ENCODE results near the gene HIF3A.

Gene HIF3A

GRCh38 chr19:46383846-46384245 lies 87.0 kb downstream of the HIF3A start:
- DNase-seq (ENCODE audit: low read depth in 2 of 2): no peak

GRCh38 chr19:46384396-46384795 lies 87.6 kb downstream of the HIF3A start:
- no peak for DNase-seq (ENCODE audit: low read depth in 2 of 2)

- DNase-seq (ENCODE audit: low read depth in 2 of 2): no peak
These were observed 88.8 kb downstream of the HIF3A start for GRCh38 chr19:46385636-46386035.

GRCh38 chr19:46386151-46386550 lies 89.3 kb downstream of the HIF3A start:
- DNase-seq (ENCODE audit: low read depth in 2 of 2): no peak

- DNase-seq (ENCODE audit: low read depth in 2 of 2): no peak
These were observed 90.3 kb downstream of the HIF3A start for GRCh38 chr19:46386996-46387712.

GRCh38 chr19:46387713-46388130 lies 90.9 kb downstream of the HIF3A start:
- DNase-seq (ENCODE audit: low read depth in 2 of 2): no peak

- DNase-seq (ENCODE audit: low read depth in 2 of 2): no peak
These were observed 91.7 kb downstream of the HIF3A start for GRCh38 chr19:46388311-46389095.

GRCh38 chr19:46390121-46390858 lies 93.4 kb downstream of the HIF3A start:
- no peak for DNase-seq (ENCODE audit: low read depth in 2 of 2)

GRCh38 chr19:46390866-46391265 lies 94.0 kb downstream of the HIF3A start:
- no peak for DNase-seq (ENCODE audit: low read depth in 2 of 2)

- DNase-seq (ENCODE audit: low read depth in 2 of 2): no peak
These were observed 94.7 kb downstream of the HIF3A start for GRCh38 chr19:46391296-46392251.

- no peak for DNase-seq (ENCODE audit: low read depth in 2 of 2)
These were observed 95.5 kb downstream of the HIF3A start for GRCh38 chr19:46392252-46392801.

GRCh38 chr19:46392837-46393236 lies 96.0 kb downstream of the HIF3A start:
- DNase-seq (ENCODE audit: low read depth in 2 of 2): no peak
